Aorta (tissue), 5 donors: ENCODE results near the gene IL17RD. TPM values are rescaled to one million over a fixed set of nuclear protein-coding genes. Genes with fewer than 3 reads are reported as not detected.

Experiments used
- ATAC-seq: fragments of 200-7000 bp; cut with Tn5 transposase; one replicate; pipeline ENCODE4 v1.9.1; 2022; ENCODE audit warnings: moderate library complexity; ENCODE audit not compliant: low FRiP score
- DNase-seq, 2 donors: peaks; one replicate each; pipeline ENCODE4 v3.0.0-alpha.2; 2020
- H3K27ac ChIP-seq, 2 donors: one replicate each; pipeline ENCODE4 v1.5.1; 2013; ENCODE audit warnings: low read length in 2 of 2, mild to moderate bottlenecking in 2 of 2, moderate library complexity in 2 of 2, control low read depth in 1 of 2, inconsistent platforms in 1 of 2, low read depth in 1 of 2
- H3K27me3 ChIP-seq, 2 donors: one replicate each; pipeline ENCODE4 v1.6.1; 2013; ENCODE audit warnings: control low read depth in 1 of 2, low read length in 1 of 2, mild to moderate bottlenecking in 1 of 2, moderate library complexity in 1 of 2; ENCODE audit not compliant: insufficient read depth in 2 of 2, control insufficient read depth in 1 of 2
- H3K36me3 ChIP-seq, 2 donors: one replicate each; pipeline ENCODE4 v1.6.1; 2013; ENCODE audit warnings: control low read depth in 1 of 2, low read length in 1 of 2, mild to moderate bottlenecking in 1 of 2; ENCODE audit not compliant: insufficient read depth in 2 of 2, control insufficient read depth in 1 of 2
- H3K4me1 ChIP-seq, 2 donors: one replicate each; pipeline ENCODE4 v1.6.1; 2013; ENCODE audit warnings: low read length in 2 of 2, control low read depth in 1 of 2, mild to moderate bottlenecking in 1 of 2, moderate library complexity in 1 of 2; ENCODE audit not compliant: insufficient read depth in 2 of 2, control insufficient read depth in 1 of 2
- H3K4me3 ChIP-seq, 2 donors: one replicate each; pipeline ENCODE4 v1.5.1; 2013; ENCODE audit warnings: low read length in 2 of 2, control low read depth in 1 of 2, mild to moderate bottlenecking in 1 of 2
- H3K9me3 ChIP-seq: one replicate; pipeline ENCODE4 v1.6.1; 2013; ENCODE audit warnings: mild to moderate bottlenecking, low read length; ENCODE audit not compliant: control insufficient read depth
- WGBS, 2 donors: extraction: QIAGEN DNeasy Blood & Tissue Kit; methylation state at CpG; one replicate each; pipeline ENCODE4 v1.1.7; 2013; 5-methylcytosine and 5-hydroxymethylcytosine counted together
- intact Hi-C, 2 donors: fragments of 100-400 bp; cut with DNase I; formaldehyde crosslinking; loops; one replicate each; pipeline versions ENCODE4 v1.14.2 to v1.15.0; 2022
- polyA plus RNA-seq, 2 donors: library from polyadenylated mRNA; stranded (reverse); fragments of 200-250 nt; gene quantifications; one replicate each; pipeline ENCODE4 v1.2.3, GENCODE V29; 2013
- total RNA-seq, 2 donors: library from RNA; stranded (reverse); fragmentation: NEBNext Ultra II Directional; extraction: Animal tissue kit (Norgen Biotek cat#: 25700); gene quantifications; one replicate each; pipeline ENCODE4 v1.2.1, GENCODE V29; 2021
- donor health status: healthy with polysubstance abuse.
- donor health status: Bipolar disorder and iron deficiency.
- donor health status: DM: no; HTN: no; CAD: no.
- donor health status: DM: no; HTN: no; CAD: no.
- donor health status: DM: yes; HTN: yes; CAD: no.

Gene IL17RD
- total and polyA plus RNA-seq, 4 donors = 0.63 to 17.0 (median 2.5) TPM

DNA sequence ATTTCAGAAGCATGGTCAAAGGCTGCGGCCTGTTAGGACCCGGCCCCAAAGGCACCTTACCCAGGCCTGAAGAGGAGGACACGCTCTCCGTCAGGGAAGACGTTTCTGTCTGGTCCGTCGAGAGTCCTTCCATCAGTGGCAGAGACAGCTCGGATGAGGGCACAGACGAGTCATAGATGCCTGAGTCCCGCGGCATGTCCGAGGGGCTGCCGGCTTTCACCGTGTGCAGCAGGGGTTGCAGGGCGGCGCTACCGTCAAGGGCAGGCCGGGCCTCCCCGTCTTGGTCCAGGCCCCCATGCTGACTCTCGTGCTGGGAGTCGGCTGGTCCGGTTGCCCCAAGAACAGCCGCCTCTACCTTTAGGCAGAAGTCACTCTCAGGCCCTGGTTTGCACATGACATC, 67.6 kb downstream of the IL17RD start:
- Histone ChIP-seq H3K36me3 (peaks cover 0 to 4% of the 10 kb centered on the region in 2 donors), H3K9me3 (no peaks in the 10 kb centered on the region), H3K4me1 (no peaks in the 10 kb centered on the region), H3K27me3 (no peaks in the 10 kb centered on the region), H3K4me3 (no peak overlapping the region), H3K27ac (no peak overlapping the region)
- ATAC-seq (no peak), DNase-seq (no peak)
- WGBS, 2 donors = 94 to 95% methylated on average over 23 of the region's 23 CpGs
- intact Hi-C loops = no loop called here

GRCh38 chr3:57095363-57095762, 69.8 kb downstream of the IL17RD start:
- ATAC-seq = no peak
- 90 to 91% methylated on average over 5 of the region's 5 CpGs for WGBS, 2 donors

GRCh38 chr3:57094575-57094974, 70.6 kb downstream of the IL17RD start:
- Histone ChIP-seq H3K4me1 (no peaks in the 10 kb centered on the region), H3K27ac (no peak overlapping the region), H3K36me3 (peaks cover 0 to 4% of the 10 kb centered on the region in 2 donors), H3K9me3 (no peaks in the 10 kb centered on the region), H3K4me3 (no peak overlapping the region), H3K27me3 (no peaks in the 10 kb centered on the region)
- intact Hi-C loops = no loop called here
- DNase-seq = no peak
- no peak for ATAC-seq
- WGBS, 2 donors = 74 to 76% methylated on average over 4 of the region's 4 CpGs

More at GRCh38 chr3:57095363-57095762, 69.8 kb downstream of the IL17RD start:
- Histone ChIP-seq H3K27ac (no peak overlapping the region), H3K4me3 (no peak overlapping the region), H3K4me1 (no peaks in the 10 kb centered on the region), H3K27me3 (no peaks in the 10 kb centered on the region), H3K36me3 (peaks cover 0 to 4% of the 10 kb centered on the region in 2 donors), H3K9me3 (no peaks in the 10 kb centered on the region)
- intact Hi-C loops = no loop called here
- DNase-seq = no peak

DNA sequence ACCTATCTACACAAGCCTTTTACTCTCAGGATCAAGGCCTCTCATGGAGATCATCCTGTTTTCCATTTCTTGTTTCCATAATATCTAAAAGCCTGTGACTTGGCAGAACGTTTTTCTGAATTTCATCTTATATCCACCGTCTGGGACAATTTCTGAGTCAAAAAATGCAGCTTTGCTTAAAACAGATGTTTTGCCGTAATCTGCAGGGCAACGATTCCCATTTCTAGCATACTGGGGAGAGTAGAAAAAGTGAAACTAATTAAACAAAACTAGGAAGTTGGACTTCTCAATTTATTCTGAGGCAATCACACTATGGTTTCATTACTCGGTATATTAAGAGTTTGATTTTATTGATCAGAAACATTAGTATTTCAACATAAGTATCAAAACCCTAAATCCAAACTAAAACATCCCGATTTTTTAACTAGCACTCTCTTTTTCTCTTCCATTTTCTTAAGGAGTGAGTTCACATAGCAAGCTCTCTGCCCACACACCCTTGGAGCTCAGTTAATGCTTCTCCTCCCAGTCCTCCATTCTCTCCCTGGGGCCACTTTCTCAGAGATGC, 71.1 kb downstream of the IL17RD start:
- H3K4me3 ChIP-seq = no peak overlapping the region
- 76 to 86% methylated on average over 6 of the region's 6 CpGs for WGBS, 2 donors
- no peaks in the 10 kb centered on the region for H3K4me1 ChIP-seq
- intact Hi-C loops = no loop called here
- H3K9me3 ChIP-seq = no peaks in the 10 kb centered on the region
- H3K27ac ChIP-seq = no peak overlapping the region
- DNase-seq = no peak
- no peak for ATAC-seq
- no peaks in the 10 kb centered on the region for H3K27me3 ChIP-seq
- H3K36me3 ChIP-seq = peaks cover 0 to 4% of the 10 kb centered on the region in 2 donors

- H3K4me1 ChIP-seq = no peaks in the 10 kb centered on the region
- no peak overlapping the region for H3K27ac ChIP-seq
- H3K4me3 ChIP-seq = no peak overlapping the region
- H3K9me3 ChIP-seq = no peaks in the 10 kb centered on the region
- intact Hi-C loops = no loop called here
- DNase-seq = no peak
- ATAC-seq = no peak
- peaks cover 0 to 4% of the 10 kb centered on the region in 2 donors for H3K36me3 ChIP-seq
- no peaks in the 10 kb centered on the region for H3K27me3 ChIP-seq
Observed at GRCh38 chr3:57093489-57093888, 71.7 kb downstream of the IL17RD start.

- Histone ChIP-seq H3K9me3 (no peaks in the 10 kb centered on the region), H3K27ac (no peak overlapping the region), H3K27me3 (no peaks in the 10 kb centered on the region), H3K36me3 (peaks cover 0 to 4% of the 10 kb centered on the region in 2 donors), H3K4me1 (no peaks in the 10 kb centered on the region), H3K4me3 (no peak overlapping the region)
- DNase-seq = no peak
- ATAC-seq = no peak
- 73 to 77% methylated on average over 3 of the region's 3 CpGs for WGBS, 2 donors
- intact Hi-C loops = no loop called here
Observed at GRCh38 chr3:57091521-57092273, 73.5 kb downstream of the IL17RD start.

GRCh38 chr3:57089043-57089442, 76.1 kb downstream of the IL17RD start:
- Histone ChIP-seq H3K27ac (no peak overlapping the region), H3K4me3 (no peak overlapping the region), H3K9me3 (no peaks in the 10 kb centered on the region), H3K36me3 (no peaks in the 10 kb centered on the region), H3K27me3 (no peaks in the 10 kb centered on the region), H3K4me1 (no peaks in the 10 kb centered on the region)
- ATAC-seq (no peak), DNase-seq (no peak)
- 88 to 93% methylated on average over 4 of the region's 4 CpGs for WGBS, 2 donors
- intact Hi-C loops = no loop called here

DNA sequence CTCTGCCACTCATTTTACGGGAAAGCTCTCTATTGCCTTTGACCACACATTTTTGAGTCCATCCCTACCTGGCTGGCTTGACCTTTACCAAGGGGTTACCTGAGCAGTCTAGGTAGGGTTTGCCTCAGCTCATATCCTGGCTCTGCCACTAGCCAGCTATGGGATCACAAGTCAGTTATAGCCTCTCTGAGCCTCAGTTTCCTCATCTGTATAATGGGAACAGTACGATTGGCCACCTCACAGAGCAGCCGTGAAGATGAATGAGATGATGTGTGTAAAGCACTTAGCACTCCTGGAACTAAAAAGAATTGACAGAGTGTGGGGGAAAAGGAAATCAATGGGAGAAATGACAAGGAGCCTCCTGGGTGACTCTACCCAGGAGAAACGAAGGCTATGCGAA, 76.7 kb downstream of the IL17RD start:
- H3K27me3 ChIP-seq = no peaks in the 10 kb centered on the region

More for the DNA sequence above, 76.7 kb downstream of the IL17RD start:
- Histone ChIP-seq H3K36me3 (no peaks in the 10 kb centered on the region), H3K9me3 (no peaks in the 10 kb centered on the region), H3K4me3 (no peak overlapping the region), H3K27ac (no peak overlapping the region), H3K4me1 (no peaks in the 10 kb centered on the region)
- WGBS, 2 donors = 72 to 92% methylated on average over 5 of the region's 5 CpGs
- DNase-seq (no peak), ATAC-seq (no peak)
- intact Hi-C loops = no loop called here
